GM19395 (cell line): Measurements from ENCODE around the gene RIMBP2.

Experiments
- ATAC-seq: cut with Tn5 transposase; IDR thresholded peaks from one replicate; pipeline ENCODE4 v1.9.1; 2021; ENCODE audit warnings: mild to moderate bottlenecking, moderate library complexity; ENCODE audit not compliant: unreplicated experiment

Gene RIMBP2

DNA sequence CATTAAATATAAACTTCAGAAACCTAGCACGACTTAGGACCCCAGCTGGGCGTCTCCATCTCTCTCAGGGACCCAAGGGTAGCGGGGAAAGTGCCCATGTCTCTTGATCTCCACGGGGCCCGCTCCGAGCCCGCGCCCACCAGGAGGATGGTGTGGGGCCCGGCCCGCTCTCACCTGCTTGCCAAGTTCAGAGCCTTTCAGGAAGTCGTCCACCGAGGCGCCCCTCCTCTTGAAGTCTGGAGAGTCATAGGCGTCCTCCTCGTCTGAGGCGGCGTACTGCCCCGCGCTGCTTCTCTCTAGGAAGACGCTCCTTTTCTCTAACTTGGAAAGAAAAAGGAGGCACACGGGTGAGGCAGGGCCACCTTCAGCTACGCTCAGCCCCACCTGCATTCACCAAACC lies 281.5 kb downstream of the RIMBP2 start:
- no peak for ATAC-seq

GRCh38 chr12:130433834-130434233 lies 282.3 kb downstream of the RIMBP2 start:
- no peak for ATAC-seq

DNA sequence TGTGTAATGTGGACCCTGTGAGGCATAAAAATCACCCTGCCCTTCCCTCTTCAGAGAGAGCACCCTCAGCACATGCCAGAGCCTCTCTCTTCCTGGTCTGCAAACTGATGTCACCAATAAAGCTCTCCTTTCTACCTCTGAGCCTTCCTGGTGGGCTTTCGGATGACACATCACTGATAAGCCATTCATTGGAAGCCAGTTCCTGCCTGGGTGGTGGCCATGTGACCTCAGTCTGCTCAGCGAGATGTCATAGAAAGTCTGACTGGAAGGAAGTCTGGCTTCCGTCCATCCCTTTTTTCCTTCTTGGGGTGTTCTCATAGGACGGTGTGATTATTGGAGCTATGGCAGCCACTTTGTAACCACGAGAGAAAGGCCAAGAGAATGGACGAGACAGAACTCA lies 282.7 kb downstream of the RIMBP2 start:
- ATAC-seq = no peak

- ATAC-seq = no peak
Observed at GRCh38 chr12:130431176-130431575, 284.9 kb downstream of the RIMBP2 start.

- no peak for ATAC-seq
Observed at GRCh38 chr12:130429656-130430505, 286.2 kb downstream of the RIMBP2 start.

DNA sequence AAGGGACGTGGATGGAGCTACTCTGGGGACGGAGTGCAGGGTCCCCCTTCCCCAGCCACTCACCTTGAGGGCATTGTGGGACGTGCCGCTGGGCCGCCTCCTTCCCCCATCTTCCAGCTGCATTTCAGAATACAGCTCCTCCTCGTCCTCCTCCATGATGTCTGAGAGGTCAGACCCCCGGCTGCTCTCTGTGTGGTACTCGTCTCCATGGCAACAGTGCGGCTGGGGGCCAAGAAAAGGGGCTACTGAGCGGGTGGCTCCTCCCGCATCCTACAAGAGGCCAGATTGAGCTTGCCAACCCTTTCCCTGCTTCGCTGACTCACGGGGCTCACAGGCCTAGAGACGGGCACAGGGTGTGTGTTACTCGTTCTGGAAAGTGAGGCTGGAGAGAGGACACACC lies 288.0 kb downstream of the RIMBP2 start:
- ATAC-seq = no peak

DNA sequence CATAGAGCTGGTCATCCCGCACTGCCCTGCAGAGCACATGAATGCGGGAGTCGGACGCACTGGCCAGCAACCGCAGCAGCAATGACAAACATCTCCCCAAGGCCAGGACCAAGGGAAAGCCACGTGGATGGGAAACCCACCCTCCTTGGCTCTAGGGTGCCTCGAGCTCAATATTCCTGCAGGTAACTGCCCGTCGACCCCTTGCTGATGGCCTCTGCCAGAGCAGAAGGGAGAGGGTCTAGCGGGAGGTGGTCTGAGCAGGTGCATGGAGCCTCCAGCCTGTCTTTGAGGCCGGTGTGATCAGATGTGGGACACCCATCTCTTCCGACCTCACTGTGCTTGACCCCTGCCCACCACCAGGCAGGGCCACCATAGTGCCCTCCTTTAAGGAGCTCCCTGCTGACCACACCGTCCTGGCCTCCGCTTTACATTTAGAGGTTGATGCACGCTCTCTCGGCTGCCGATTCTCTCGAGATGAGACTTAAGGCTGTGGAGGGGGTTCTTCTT lies 288.7 kb downstream of the RIMBP2 start:
- no peak for ATAC-seq

- no peak for ATAC-seq
Observed at GRCh38 chr12:130425698-130426245, 290.3 kb downstream of the RIMBP2 start.

GRCh38 chr12:130424858-130425697 lies 291.0 kb downstream of the RIMBP2 start:
- ATAC-seq = no peak

DNA sequence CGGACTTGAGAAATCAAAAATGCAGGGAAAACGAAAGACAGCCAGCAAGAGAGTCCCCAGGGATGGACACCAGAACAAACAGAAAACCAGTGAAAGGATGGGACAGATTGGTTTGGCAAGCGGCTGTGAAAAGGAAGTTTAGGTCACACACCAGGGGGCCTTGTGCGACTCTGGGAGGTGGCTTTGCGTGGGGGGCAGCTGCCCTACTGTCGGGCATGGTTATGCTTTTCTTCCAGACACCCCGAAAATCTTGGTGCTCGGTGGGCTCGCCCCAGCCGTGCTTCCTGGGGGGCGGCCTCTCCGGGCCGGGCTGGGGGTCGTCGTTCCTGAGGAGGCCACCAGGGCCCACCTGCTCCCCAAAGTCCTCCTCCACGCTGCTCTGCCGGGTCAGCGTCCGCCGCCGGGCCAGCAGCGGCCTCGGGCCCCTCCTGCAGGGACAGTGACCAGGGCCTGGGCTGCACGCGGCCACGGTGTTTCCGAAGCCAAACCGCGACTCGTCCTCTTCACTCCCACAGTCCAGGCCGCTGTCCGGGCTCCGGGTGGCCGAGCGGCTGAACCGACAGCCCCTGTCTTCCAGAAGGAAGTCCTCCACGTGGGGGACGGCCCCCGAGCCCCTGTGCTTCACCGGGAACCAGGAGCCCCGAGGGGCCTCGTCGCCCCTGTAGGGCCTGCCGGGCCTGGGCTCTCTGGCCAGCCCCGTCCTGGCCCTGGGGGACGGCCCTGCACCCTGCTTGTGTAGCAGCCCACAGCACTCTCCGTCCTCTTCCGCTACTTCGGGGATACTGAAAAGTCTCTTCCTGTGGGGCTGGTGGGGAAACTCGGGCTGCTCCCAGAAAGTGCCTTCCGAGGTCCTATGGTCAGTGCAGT lies 291.9 kb downstream of the RIMBP2 start:
- ATAC-seq = no peak

DNA sequence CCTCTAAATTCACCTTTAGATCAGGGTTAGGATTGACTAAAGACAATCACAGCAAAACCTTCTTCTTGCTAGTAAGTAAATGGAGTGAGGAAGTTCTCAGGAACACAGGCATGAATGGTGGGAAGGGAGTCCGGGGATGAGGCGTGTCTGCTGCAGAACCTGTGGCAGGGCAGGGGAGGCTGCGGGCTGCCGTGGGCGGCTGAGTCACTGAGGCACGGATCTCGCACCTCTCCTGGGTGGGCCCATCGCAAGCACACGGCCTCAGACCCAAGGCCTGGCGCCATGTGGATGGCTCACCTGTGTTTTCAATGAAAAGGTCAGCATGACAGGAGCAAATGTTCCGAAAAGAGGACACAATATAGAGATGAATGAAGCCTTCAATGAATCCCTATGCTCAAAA lies 293.0 kb downstream of the RIMBP2 start:
- ATAC-seq = no peak

DNA sequence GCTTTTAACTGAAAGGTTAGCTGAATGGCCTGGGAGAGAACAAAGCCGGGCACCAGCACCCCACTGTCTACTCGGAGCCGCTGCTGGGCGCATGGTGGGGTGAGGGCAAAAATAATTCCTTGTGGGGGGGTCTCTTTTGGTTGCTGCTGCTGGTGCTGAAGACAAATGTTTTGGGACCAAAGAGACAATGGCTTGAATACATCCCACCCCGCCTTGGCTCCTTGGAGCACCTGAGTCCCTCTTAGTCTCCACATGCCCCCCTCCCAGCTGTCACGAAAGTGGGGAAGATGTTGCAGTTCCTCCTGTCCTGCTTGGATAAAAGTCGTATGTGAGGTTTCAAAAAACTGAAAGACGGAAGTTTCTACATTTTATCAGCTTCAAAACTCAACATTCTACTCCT lies 293.4 kb downstream of the RIMBP2 start:
- no peak for ATAC-seq

GRCh38 chr12:130421896-130422295 lies 294.2 kb downstream of the RIMBP2 start:
- ATAC-seq = no peak

DNA sequence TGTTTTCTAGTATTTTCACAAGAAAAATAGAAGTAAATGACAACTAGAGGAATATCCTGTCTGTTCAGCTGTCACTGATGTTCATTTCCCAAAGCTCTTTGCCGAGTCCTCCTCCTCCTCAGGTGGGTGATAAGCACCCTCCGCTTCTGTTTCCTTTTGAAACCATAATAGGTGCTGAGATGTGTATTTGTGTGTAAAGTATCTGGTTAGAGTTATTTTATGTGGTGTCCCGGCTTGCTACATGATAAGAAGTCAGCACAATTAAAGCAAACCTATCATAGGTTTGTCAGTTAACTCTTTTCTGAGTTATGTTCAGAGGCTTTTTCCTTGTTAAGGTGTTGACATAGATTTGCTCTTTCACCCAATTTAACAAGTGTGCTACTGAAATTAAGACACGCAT lies 296.0 kb downstream of the RIMBP2 start:
- no peak for ATAC-seq

GRCh38 chr12:130419116-130419515 lies 297.0 kb downstream of the RIMBP2 start:
- ATAC-seq = no peak

DNA sequence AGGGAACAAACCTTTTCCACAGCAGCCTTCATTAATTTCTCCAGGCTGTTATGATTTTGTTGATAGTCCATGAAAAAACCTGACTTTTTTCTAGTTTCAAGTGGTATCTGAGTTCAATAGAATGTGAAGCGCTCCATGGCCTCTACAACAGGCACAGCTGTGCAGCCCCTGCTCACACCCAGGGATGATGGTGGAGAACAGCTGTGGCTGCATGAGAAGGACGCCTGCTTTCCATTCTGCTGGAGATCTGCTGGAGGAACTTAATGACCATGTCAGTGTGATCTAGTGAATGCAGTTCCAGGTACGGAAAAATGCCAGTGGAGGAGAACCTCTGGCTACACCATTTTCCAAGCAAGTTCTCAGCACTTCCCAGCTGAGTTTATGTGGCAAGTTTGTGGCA lies 297.8 kb downstream of the RIMBP2 start:
- ATAC-seq = no peak

- ATAC-seq = no peak
Observed at GRCh38 chr12:130414381-130414780, 301.7 kb downstream of the RIMBP2 start.

- ATAC-seq = no peak
Observed at GRCh38 chr12:130413909-130414308, 302.2 kb downstream of the RIMBP2 start.

GRCh38 chr12:130412384-130412783 lies 303.7 kb downstream of the RIMBP2 start:
- no peak for ATAC-seq

DNA sequence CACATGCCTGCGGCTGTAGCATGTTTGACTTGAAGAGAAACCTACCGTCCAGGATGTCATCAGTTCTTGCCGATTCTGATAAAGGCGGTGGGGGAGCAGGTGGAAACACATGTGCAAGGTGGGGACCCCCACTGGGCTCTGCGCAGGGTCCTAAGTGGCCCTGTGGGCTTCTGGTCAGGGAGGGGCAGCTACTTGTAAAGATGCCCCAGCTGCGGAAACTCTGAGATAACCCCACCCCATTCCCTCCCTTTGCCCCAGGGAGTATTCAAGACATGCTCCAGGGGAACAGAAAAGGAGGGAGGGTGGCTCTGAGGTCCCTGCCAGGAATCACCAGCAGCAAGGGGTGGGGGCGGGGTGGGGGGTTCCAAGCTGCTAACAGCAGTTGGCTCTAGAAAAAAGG lies 310.8 kb downstream of the RIMBP2 start:
- no peak for ATAC-seq

DNA sequence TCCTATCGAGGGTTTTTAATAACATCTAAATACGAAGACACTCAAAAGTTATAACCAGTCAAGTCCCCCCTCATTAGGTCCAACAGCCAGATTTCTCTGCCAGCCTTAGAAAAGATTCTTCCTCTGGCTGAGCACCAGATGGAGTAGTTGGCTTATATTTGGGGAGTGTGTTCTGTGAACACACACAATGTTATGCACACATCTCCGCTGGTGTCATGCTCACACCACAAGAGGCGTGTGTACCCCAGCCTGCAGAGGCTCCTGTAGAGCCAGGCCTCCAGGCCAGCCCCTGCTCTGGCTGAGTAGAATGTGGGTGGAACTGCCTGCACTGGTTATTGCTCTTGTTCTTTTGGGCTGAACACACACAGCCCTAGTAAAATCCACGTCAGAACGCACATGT lies 314.4 kb downstream of the RIMBP2 start:
- no peak for ATAC-seq
